Tibial artery (tissue), 4 donors: ENCODE results near the gene ZBTB18.

Source experiments
- DNase-seq, 2 donors: peaks; one replicate each; pipeline ENCODE4 v3.0.0-alpha.2; 2019
- H3K27ac ChIP-seq, 2 donors: fragments of 200-600 bp; sonication (generic) in 1 of 2; 1 replicate in 1 of 2; 2 replicates in 1 of 2; pipeline ENCODE4 v1.5.1; 2018 to 2019; ENCODE audit warnings: mild to moderate bottlenecking in 1 of 2
- H3K27me3 ChIP-seq, 2 donors: fragments of 200-600 bp; sonication (generic) in 1 of 2; one replicate each; pipeline versions ENCODE4 v1.5.1 to v1.6.0; 2016 to 2019
- H3K36me3 ChIP-seq, 3 donors: fragments of 200-600 bp; sonication (generic) in 2 of 3; one replicate each; pipeline ENCODE4 v1.5.1; 2016 to 2019; ENCODE audit warnings: mild to moderate bottlenecking in 2 of 3
- H3K4me1 ChIP-seq, 4 donors: fragments of 200-600 bp; sonication (generic) in 2 of 4; 1 replicate in 3 of 4; 2 replicates in 1 of 4; pipeline ENCODE4 v1.5.1; 2016 to 2019
- H3K4me3 ChIP-seq, 2 donors: fragments of 200-600 bp; sonication (generic) in 1 of 2; 1 replicate in 1 of 2; 2 replicates in 1 of 2; pipeline ENCODE4 v1.5.1; 2018 to 2019; ENCODE audit warnings: mild to moderate bottlenecking in 2 of 2
- H3K9me3 ChIP-seq, 3 donors: fragments of 200-600 bp; sonication (generic) in 1 of 3; one replicate each; pipeline ENCODE4 v1.5.1; 2016 to 2019
- CTCF ChIP-seq, 2 experiments: fragments of 200-600 bp in 1 of 2; fragments of 450-650 bp in 1 of 2; IDR thresholded peaks; one replicate each; pipeline ENCODE4 v1.5.1; 2017 to 2019; ENCODE audit warnings: antibody characterized with exemption in 2 of 2, mild to moderate bottlenecking in 1 of 2, moderate library complexity in 1 of 2
- intact Hi-C: fragments of 100-400 bp; cut with DNase I; formaldehyde crosslinking; loops from one replicate; pipeline ENCODE4 v1.15.0; 2023; ENCODE audit warnings: low total_unique reads

ZBTB18 gene

GRCh38 chr1:244050835-244051444 is at the start of gene ZBTB18:
Gene ZBTB18, plus strand, starts transcription at chr1:244051283. Its CDS starts 149 bp downstream, at chr1:244051432.
- peaks cover 0 to 41% (median 2%) of the 10 kb centered on the region in 4 donors for H3K4me1 ChIP-seq
- peak within 1 kb of the TSS; percentile 70 to 74 for H3K27ac ChIP-seq
- intact Hi-C loops = loop anchor here (10.0 kb wide), 1 partner anchor 224 kb away; no protein-coding TSS in a partner anchor
- no peaks in the 10 kb centered on the region for H3K9me3 ChIP-seq
- H3K36me3 ChIP-seq = peaks cover 7 to 23% (median 12%) of the 10 kb centered on the region in 3 donors
- no peak for DNase-seq
- TF ChIP-seq CTCF (IDR thresholded peaks at IDR 0.05) = no peak
- H3K4me3 ChIP-seq = peak within 1 kb of the TSS; percentile 74 to 91
- H3K27me3 ChIP-seq = no peaks in the 10 kb centered on the region

DNA sequence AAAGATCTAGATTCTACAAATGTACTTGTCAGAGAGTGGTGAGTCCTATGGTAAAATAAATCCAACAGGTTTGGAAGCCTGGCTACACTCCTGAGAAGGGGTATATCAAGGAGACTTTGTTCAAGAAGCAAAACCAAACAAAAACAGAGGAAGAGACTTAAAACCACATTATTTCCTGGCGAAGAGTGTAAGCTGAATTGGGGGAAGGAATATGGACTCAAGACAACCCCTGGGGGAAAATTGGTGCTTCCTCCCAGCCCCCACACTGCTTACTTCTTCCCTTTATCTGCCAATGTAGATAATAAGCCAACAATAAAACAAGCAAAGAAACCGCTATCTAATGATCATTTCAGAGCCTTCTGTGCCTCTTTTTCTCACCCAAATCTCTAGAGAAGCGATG is 48.4 kb upstream of the ZBTB18 start:
- no peak for TF ChIP-seq CTCF (IDR thresholded peaks at IDR 0.05)
- H3K4me1 ChIP-seq = no peaks in the 10 kb centered on the region
- H3K27ac ChIP-seq = no peak overlapping the region
- H3K9me3 ChIP-seq = no peaks in the 10 kb centered on the region
- no peak overlapping the region for H3K4me3 ChIP-seq
- DNase-seq = no peak
- intact Hi-C loops = no loop called here
- H3K36me3 ChIP-seq = no peaks in the 10 kb centered on the region
- H3K27me3 ChIP-seq = peaks cover 0 to 4% of the 10 kb centered on the region in 2 donors

DNA sequence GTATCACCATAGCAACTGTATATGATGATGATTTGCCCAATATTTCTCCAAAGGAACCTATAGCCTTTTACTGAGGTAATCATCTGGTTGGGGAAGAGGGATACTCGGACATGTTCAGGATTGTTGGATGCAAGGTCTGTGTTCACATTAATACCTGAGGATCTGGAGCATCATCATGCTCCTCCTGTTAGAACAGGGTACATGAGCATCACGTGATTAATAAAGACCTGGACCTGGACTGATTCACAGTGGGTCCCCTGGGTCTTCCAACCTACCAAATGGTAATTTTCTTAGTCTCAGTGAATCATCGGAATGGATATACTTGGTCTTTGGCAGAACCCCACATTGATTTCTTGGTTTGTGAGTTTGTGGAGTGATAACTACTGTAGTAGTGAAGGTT is 45.6 kb upstream of the ZBTB18 start:
- no peak for TF ChIP-seq CTCF (IDR thresholded peaks at IDR 0.05)
- H3K4me3 ChIP-seq = no peak overlapping the region
- DNase-seq = no peak
- no peaks in the 10 kb centered on the region for H3K4me1 ChIP-seq
- H3K9me3 ChIP-seq = no peaks in the 10 kb centered on the region
- H3K27me3 ChIP-seq = peaks cover 0 to 2% of the 10 kb centered on the region in 2 donors
- H3K36me3 ChIP-seq = no peaks in the 10 kb centered on the region
- intact Hi-C loops = no loop called here
- no peak overlapping the region for H3K27ac ChIP-seq

- intact Hi-C loops = no loop called here
- H3K36me3 ChIP-seq = no peaks in the 10 kb centered on the region
- no peak for TF ChIP-seq CTCF (IDR thresholded peaks at IDR 0.05)
These were observed 44.6 kb upstream of the ZBTB18 start for GRCh38 chr1:244006381-244006901.

GRCh38 chr1:244006961-244007360 is 44.1 kb upstream of the ZBTB18 start:
- no peaks in the 10 kb centered on the region for H3K9me3 ChIP-seq
- no peak for DNase-seq
- H3K27ac ChIP-seq = no peak overlapping the region
- H3K4me1 ChIP-seq = peaks cover 0 to 7% (median 0%) of the 10 kb centered on the region in 4 donors
- intact Hi-C loops = no loop called here
- no peaks in the 10 kb centered on the region for H3K36me3 ChIP-seq
- no peaks in the 10 kb centered on the region for H3K27me3 ChIP-seq
- no peak overlapping the region for H3K4me3 ChIP-seq
- TF ChIP-seq CTCF (IDR thresholded peaks at IDR 0.05) = no peak

More at GRCh38 chr1:244006381-244006901, 44.6 kb upstream of the ZBTB18 start:
- Histone ChIP-seq H3K27me3 (no peaks in the 10 kb centered on the region), H3K27ac (no peak overlapping the region), H3K9me3 (no peaks in the 10 kb centered on the region), H3K4me3 (no peak overlapping the region), H3K4me1 (peaks cover 0 to 2% (median 0%) of the 10 kb centered on the region in 4 donors)
- DNase-seq = no peak
